Activated B cell treated with CpG ODN at 0.5 μM for 24 hours (primary cell): ENCODE measurements around the gene CLTB. TPM values are rescaled to one million over a fixed set of nuclear protein-coding genes. Genes with fewer than 3 reads are reported as not detected.

Experiments used
- ATAC-seq: fragments of 200-7000 bp; cut with Tn5 transposase; one replicate; pipeline ENCODE4 v1.10.0; 2021; ENCODE audit warnings: low read depth, mild to moderate bottlenecking, moderate library complexity
- CTCF ChIA-PET: fragments of 350-600 bp; sonication (Branson Sonifier 250); formaldehyde crosslinking; loops from one replicate; lab custom pipeline; 2021; ENCODE audit warnings: antibody characterized with exemption; lab: Charles Lee
- POLR2A ChIA-PET: fragments of 350-600 bp; sonication (Branson Sonifier 250); formaldehyde crosslinking; loops from one replicate; lab custom pipeline; 2021; ENCODE audit warnings: antibody characterized with exemption; lab: Charles Lee
- DNase-seq: peaks from one replicate; pipeline ENCODE4 v3.0.0; 2022
- H3K27ac Mint-ChIP-seq: one replicate; pipeline ENCODE4 v1.8.0; 2020; ENCODE audit warnings: mixed read lengths
- H3K27me3 Mint-ChIP-seq: one replicate; pipeline ENCODE4 v1.8.0; 2021; ENCODE audit warnings: mixed read lengths
- H3K36me3 Mint-ChIP-seq: one replicate; pipeline ENCODE4 v1.8.0; 2021; ENCODE audit warnings: low read depth, mixed read lengths
- H3K4me1 Mint-ChIP-seq: one replicate; pipeline ENCODE4 v1.8.0; 2021; ENCODE audit warnings: mixed read lengths
- H3K4me3 Mint-ChIP-seq: one replicate; pipeline ENCODE4 v1.8.0; 2020; ENCODE audit warnings: mild to moderate bottlenecking, mixed read lengths
- H3K9me3 Mint-ChIP-seq: one replicate; pipeline ENCODE4 v1.8.0; 2020; ENCODE audit warnings: mixed read lengths
- intact Hi-C: fragments of 100-400 bp; cut with micrococcal nuclease; formaldehyde crosslinking; loops from one replicate; pipeline ENCODE4 v1.15.1; 2024
- total RNA-seq: library from RNA; stranded (reverse); gene quantifications from 2 replicates; pipeline ENCODE4 v1.2.3, GENCODE V29; 2022
- TF ChIP-seq, protein P1 (sequence below): fragments of 200-600 bp; IDR thresholded peaks from one replicate; pipeline ENCODE4 v1.8.0; 2022; ENCODE audit warnings: antibody characterized with exemption, mild to moderate bottlenecking

Gene CLTB
- total RNA-seq, 1 donor from 2014 or later = 29.5 TPM

DNA sequence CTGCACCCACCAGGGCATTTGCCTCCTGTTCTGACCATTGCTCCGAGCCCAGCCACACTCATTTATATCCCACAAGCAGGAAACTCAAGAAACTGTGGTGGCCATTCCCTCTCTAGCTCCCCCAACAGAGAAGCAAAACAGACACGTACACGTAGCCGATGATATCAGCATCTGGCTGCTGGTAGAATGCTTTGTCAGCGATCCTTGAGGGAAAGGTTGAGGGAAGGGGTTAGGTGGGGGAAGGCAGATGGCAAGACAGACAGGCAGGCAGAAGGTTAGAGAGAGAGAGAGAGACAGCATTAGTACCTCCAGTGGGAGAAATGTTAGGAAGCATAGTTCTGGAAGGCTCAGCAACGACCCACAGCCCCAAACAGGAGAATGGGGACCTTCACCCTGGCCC is 20.0 kb downstream of the CLTB start:
- DNase-seq = no peak
- no peaks in the 10 kb centered on the region for H3K27me3 Mint-ChIP-seq
- ChIA-PET CTCF (no interaction called here), POLR2A (no interaction called here)
- intact Hi-C loops = no loop called here
- H3K9me3 Mint-ChIP-seq = no peaks in the 10 kb centered on the region
- no peak overlapping the region for H3K4me3 Mint-ChIP-seq
- TF ChIP-seq, protein P1, sequence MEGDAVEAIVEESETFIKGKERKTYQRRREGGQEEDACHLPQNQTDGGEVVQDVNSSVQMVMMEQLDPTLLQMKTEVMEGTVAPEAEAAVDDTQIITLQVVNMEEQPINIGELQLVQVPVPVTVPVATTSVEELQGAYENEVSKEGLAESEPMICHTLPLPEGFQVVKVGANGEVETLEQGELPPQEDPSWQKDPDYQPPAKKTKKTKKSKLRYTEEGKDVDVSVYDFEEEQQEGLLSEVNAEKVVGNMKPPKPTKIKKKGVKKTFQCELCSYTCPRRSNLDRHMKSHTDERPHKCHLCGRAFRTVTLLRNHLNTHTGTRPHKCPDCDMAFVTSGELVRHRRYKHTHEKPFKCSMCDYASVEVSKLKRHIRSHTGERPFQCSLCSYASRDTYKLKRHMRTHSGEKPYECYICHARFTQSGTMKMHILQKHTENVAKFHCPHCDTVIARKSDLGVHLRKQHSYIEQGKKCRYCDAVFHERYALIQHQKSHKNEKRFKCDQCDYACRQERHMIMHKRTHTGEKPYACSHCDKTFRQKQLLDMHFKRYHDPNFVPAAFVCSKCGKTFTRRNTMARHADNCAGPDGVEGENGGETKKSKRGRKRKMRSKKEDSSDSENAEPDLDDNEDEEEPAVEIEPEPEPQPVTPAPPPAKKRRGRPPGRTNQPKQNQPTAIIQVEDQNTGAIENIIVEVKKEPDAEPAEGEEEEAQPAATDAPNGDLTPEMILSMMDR = no peak
- ATAC-seq = no peak
- H3K4me1 Mint-ChIP-seq = no peaks in the 10 kb centered on the region
- H3K27ac Mint-ChIP-seq = no peak overlapping the region
- peaks cover 35% of the 10 kb centered on the region for H3K36me3 Mint-ChIP-seq

DNA sequence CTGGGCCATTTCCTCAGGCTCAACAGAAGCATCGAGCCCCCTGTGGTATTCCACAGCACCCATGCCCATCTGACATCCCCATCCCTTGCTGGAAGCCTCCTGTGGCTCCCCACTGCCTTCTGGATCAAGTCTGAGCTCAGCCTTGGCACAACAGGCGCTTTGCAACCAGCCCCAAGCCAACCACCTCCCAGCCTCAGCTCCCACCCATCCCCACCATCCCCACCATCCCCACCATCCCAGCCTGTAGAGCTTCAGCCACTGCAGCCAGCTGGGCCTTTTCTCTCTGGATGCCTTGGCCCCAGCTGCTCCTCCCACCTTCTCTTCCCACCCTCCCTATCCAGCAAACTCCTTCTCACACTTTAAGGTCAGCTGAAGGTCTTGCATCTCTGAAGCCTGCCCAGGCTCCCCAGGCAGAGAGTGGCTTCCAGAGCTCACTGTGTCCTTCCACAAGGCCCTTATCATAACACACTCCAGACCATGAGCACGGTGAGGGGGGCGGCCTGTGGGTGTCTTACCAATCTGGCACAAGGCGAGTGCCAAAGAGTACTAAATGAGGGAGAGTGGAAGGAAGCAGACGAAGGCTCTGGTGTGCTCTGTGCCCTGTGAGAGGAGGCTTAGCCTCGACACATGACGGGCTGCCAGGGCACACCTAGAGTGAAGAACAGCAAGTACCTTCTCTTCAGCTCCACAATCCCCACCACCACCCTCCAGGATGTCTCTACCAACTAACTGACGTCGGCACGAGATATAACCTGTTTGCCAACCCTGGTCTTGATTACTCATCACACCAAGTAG is 21.3 kb downstream of the CLTB start:
- POLR2A ChIA-PET = no interaction called here
- Mint-ChIP-seq H3K4me3 (no peak overlapping the region), H3K27me3 (no peaks in the 10 kb centered on the region), H3K27ac (no peak overlapping the region), H3K9me3 (no peaks in the 10 kb centered on the region), H3K36me3 (peaks cover 35% of the 10 kb centered on the region), H3K4me1 (no peaks in the 10 kb centered on the region)
- intact Hi-C loops = no loop called here
- no peak for DNase-seq
- TF ChIP-seq, protein P1 = no peak
- ATAC-seq = no peak
- CTCF ChIA-PET = no interaction called here

DNA sequence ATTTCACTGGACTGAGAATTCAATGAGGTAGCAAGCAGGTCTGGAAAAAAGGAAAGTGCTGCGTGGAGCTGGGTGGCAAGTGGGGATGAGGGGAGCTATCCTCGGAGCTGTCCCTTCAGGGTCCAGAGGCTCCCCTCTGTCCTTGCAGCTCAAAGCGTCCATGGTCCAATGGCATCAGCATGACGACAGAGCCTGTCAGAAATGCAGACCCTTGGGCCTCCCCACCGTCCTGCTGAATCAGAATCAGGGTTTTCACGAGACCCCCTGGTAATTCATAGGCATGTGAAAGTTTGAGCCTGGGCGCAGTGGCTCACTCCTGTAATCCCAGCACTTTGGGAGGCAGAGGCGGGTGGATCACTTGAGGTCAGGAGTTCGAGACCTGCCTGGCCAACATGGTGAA is 22.2 kb downstream of the CLTB start:
- peaks cover 6% of the 10 kb centered on the region for H3K4me1 Mint-ChIP-seq
- TF ChIP-seq, protein P1 = no peak
- no peak overlapping the region for H3K27ac Mint-ChIP-seq
- no peak overlapping the region for H3K4me3 Mint-ChIP-seq
- H3K36me3 Mint-ChIP-seq = peaks cover 38% of the 10 kb centered on the region
- no peaks in the 10 kb centered on the region for H3K9me3 Mint-ChIP-seq
- intact Hi-C loops = no loop called here
- ChIA-PET CTCF (no interaction called here), POLR2A (interaction anchor here (1.2 kb wide), 1 partner anchor 32 kb away, joined by 5 read pairs; no protein-coding TSS in a partner anchor)
- DNase-seq = no peak
- no peak for ATAC-seq
- no peaks in the 10 kb centered on the region for H3K27me3 Mint-ChIP-seq

DNA sequence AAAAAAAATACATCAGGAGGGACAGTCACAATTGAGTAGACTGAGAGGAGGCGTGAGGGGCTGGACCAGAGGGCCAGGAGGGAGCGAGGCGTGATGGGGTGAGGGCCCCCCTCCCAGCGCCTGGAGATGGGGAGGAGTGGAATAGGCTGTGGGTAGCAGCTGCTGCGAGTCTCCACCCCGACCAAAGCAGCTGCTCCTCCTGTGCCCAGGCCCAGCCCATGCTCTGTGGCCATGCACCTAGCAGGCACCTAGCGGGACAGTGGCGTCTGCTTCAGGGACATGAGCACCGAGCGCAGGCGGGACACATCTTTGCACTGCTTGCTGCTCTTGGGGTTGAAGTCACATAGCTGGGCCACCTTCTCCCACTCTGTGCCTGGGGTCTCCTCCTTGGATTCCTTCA is 23.8 kb downstream of the CLTB start:
- intact Hi-C loops = no loop called here
- H3K27ac Mint-ChIP-seq = no peak overlapping the region
- no peaks in the 10 kb centered on the region for H3K27me3 Mint-ChIP-seq
- no peaks in the 10 kb centered on the region for H3K9me3 Mint-ChIP-seq
- no peak for ATAC-seq
- DNase-seq = no peak
- TF ChIP-seq, protein P1 = no peak
- peaks cover 16% of the 10 kb centered on the region for H3K4me1 Mint-ChIP-seq
- ChIA-PET CTCF (interaction anchor here (1.2 kb wide), 1 partner anchor 31 kb away, joined by 4 read pairs; the partner anchor contains the start of gene KIAA1191), POLR2A (no interaction called here)
- H3K36me3 Mint-ChIP-seq = peaks cover 47% of the 10 kb centered on the region
- H3K4me3 Mint-ChIP-seq = no peak overlapping the region

DNA sequence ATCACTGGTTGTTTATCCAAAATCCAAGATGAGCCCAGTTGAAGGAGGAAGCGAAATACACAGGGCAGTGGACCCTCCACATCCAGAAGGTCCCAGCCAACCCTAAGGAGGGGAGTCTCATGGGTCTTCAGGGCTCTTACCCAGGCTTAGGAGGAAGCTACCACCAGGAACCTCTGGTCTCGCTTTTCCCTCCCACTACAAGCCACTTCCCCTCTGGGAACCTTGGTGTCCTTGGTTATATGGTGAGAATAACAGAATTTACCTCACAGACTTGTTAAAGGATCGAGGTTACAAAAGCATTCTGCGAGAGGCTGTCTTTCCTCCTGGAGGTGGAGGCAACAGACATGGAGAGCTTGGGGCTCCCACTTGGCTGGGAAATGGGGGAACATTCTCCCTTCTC is 24.3 kb downstream of the CLTB start:
- H3K4me1 Mint-ChIP-seq = peaks cover 22% of the 10 kb centered on the region
- no peaks in the 10 kb centered on the region for H3K27me3 Mint-ChIP-seq
- no peak overlapping the region for H3K4me3 Mint-ChIP-seq
- ATAC-seq (no peak), DNase-seq (no peak)
- no peaks in the 10 kb centered on the region for H3K9me3 Mint-ChIP-seq
- peaks cover 49% of the 10 kb centered on the region for H3K36me3 Mint-ChIP-seq
- TF ChIP-seq, protein P1 = no peak
- POLR2A ChIA-PET = interaction anchor here (0.6 kb wide), 1 partner anchor 250 kb away, joined by 5 read pairs; no protein-coding TSS in a partner anchor
- CTCF ChIA-PET = interaction anchor here (1.2 kb wide), 1 partner anchor 31 kb away, joined by 4 read pairs; the partner anchor contains the start of gene KIAA1191
- H3K27ac Mint-ChIP-seq = no peak overlapping the region
- intact Hi-C loops = no loop called here
